SK-N-SH (cell line): ENCODE data around the gene LCN15. TPM values are rescaled to one million over a fixed set of nuclear protein-coding genes. Genes with fewer than 3 reads are reported as not detected.

Experiments used
- CTCF ChIA-PET: fragments of 300-600, 350-600 bp; formaldehyde crosslinking; extraction: SDS; loops from one replicate; lab custom pipeline; 2021; lab: Yijun Ruan, JAX
- POLR2A ChIA-PET: fragments of 350-600 bp; sonication (Branson Sonifier 250); formaldehyde crosslinking; extraction: SDS; loops from one replicate; lab custom pipeline; 2020; ENCODE audit warnings: antibody characterized with exemption, inconsistent platforms; lab: Yijun Ruan, JAX
- DNase-seq: peaks from one replicate; pipeline ENCODE4 v3.0.0; 2012
- H2AFZ ChIP-seq: fragments of 200-600 bp; sonication (generic); 2 replicates; pipeline ENCODE4 v1.8.1; 2016; ENCODE audit warnings: antibody characterized with exemption, mild to moderate bottlenecking, low read depth
- H3F3A ChIP-seq: fragments of 200-600 bp; sonication (generic); replicated peaks from 2 replicates; pipeline ENCODE3; 2016; ENCODE audit warnings: antibody characterized with exemption, mild to moderate bottlenecking; ENCODE audit not compliant: insufficient read depth
- H3K27ac ChIP-seq, 2 experiments: fragments of 200-500 bp in 1 of 2; fragments of 200-600 bp in 1 of 2; sonication (Bioruptor generic) in 1 of 2; sonication (generic), shearing (Covaris generic) in 1 of 2; 2 replicates each; pipeline versions ENCODE4 v1.5.1 to v1.6.1; 2014 to 2016; ENCODE audit warnings: low read depth in 2 of 2, inconsistent platforms in 1 of 2, low read length in 1 of 2, mild to moderate bottlenecking in 1 of 2, mixed read lengths in 1 of 2
- H3K27me3 ChIP-seq: fragments of 200-600 bp; sonication (generic), shearing (Covaris generic); 2 replicates; pipeline ENCODE4 v1.6.1; 2016; ENCODE audit warnings: mixed run types; ENCODE audit not compliant: insufficient read depth
- H3K36me3 ChIP-seq, 2 experiments: fragments of 200-500 bp in 1 of 2; fragments of 200-600 bp in 1 of 2; sonication (Bioruptor generic) in 1 of 2; sonication (generic) in 1 of 2; replicated peaks in 1 of 2; 2 replicates each; pipeline versions ENCODE3 to v1.5.1; 2014 to 2016; ENCODE audit warnings: low read length in 1 of 2, mild to moderate bottlenecking in 1 of 2; ENCODE audit not compliant: insufficient read depth in 2 of 2, control insufficient read depth in 1 of 2
- H3K4me1 ChIP-seq, 2 experiments: fragments of 200-500 bp in 1 of 2; fragments of 200-600 bp in 1 of 2; sonication (Bioruptor generic) in 1 of 2; sonication (generic), shearing (Covaris generic) in 1 of 2; 2 replicates each; pipeline versions ENCODE4 v1.5.1 to v1.6.1; 2014 to 2016; ENCODE audit warnings: low read depth in 1 of 2, low read length in 1 of 2, mixed run types in 1 of 2; ENCODE audit not compliant: insufficient read depth in 2 of 2, control insufficient read depth in 1 of 2
- H3K4me2 ChIP-seq: fragments of 200-600 bp; sonication (generic), shearing (Covaris generic); 2 replicates; pipeline ENCODE4 v1.6.1; 2017; ENCODE audit warnings: mixed run types
- H3K4me3 ChIP-seq, 2 experiments: fragments of 200-500 bp in 1 of 2; fragments of 200-600 bp in 1 of 2; sonication (Bioruptor generic) in 1 of 2; sonication (generic), shearing (Covaris generic) in 1 of 2; 2 replicates each; pipeline versions ENCODE4 v1.5.1 to v1.8.1; 2014 to 2016; ENCODE audit warnings: low read depth in 2 of 2, inconsistent platforms in 1 of 2, low read length in 1 of 2, mild to moderate bottlenecking in 1 of 2, mixed read lengths in 1 of 2, moderate library complexity in 1 of 2
- H3K79me2 ChIP-seq: fragments of 200-600 bp; sonication (generic); 2 replicates; pipeline ENCODE4 v1.8.1; 2017; ENCODE audit warnings: mild to moderate bottlenecking; ENCODE audit not compliant: insufficient read depth
- H3K9ac ChIP-seq: fragments of 200-600 bp; sonication (generic); 2 replicates; pipeline ENCODE4 v1.6.1; 2017; ENCODE audit warnings: mixed run types
- H3K9me2 ChIP-seq: fragments of 200-600 bp; sonication (generic); 2 replicates; pipeline ENCODE4 v1.6.1; 2017; ENCODE audit warnings: mixed run types
- H3K9me3 ChIP-seq: fragments of 200-600 bp; sonication (generic); 2 replicates; pipeline ENCODE4 v1.6.1; 2017; ENCODE audit warnings: mixed run types, mild to moderate bottlenecking, moderate library complexity
- H4K20me1 ChIP-seq: fragments of 200-600 bp; sonication (generic); 2 replicates; pipeline ENCODE4 v1.6.1; 2017; ENCODE audit warnings: mild to moderate bottlenecking, mixed run types; ENCODE audit not compliant: insufficient read depth
- CHD2 ChIP-seq: fragments of 150-350 bp; IDR thresholded peaks from 2 replicates; pipeline ENCODE4 v1.6.1; 2018; ENCODE audit warnings: low read length; ENCODE audit not compliant: partially characterized antibody
- CTCF ChIP-seq: fragments of 200-600 bp; sonication (generic); IDR thresholded peaks from 2 replicates; pipeline ENCODE4 v1.6.1; 2017; ENCODE audit warnings: antibody characterized with exemption, mild to moderate bottlenecking, moderate library complexity
- EP300 ChIP-seq, 2 experiments: IDR thresholded peaks; 2 replicates each; pipeline versions ENCODE4 v1.4.0 to v1.6.1; 2012; ENCODE audit warnings: borderline replicate concordance in 1 of 2, low read depth in 1 of 2, low read length in 1 of 2
- EZH2phosphoT487 ChIP-seq: fragments of 200-600 bp; sonication (generic); IDR thresholded peaks from 2 replicates; pipeline ENCODE4 v1.6.1; 2017; ENCODE audit warnings: low read depth, mixed run types, mild to moderate bottlenecking, antibody characterized with exemption, moderate library complexity, borderline replicate concordance
- GATA2 ChIP-seq: sonication (generic); formaldehyde crosslinking; IDR thresholded peaks from 2 replicates; pipeline ENCODE4 v1.5.0; 2020; ENCODE audit warnings: mild to moderate bottlenecking, missing genetic modification reagents
- JUND ChIP-seq: IDR thresholded peaks from 2 replicates; pipeline ENCODE4 v1.4.0; 2012
- MXI1 ChIP-seq: IDR thresholded peaks from 2 replicates; pipeline ENCODE4 v1.6.1; 2012; ENCODE audit warnings: mild to moderate bottlenecking, low read depth, low read length, improper control_type of control experiment
- POLR2AphosphoS5 ChIP-seq: IDR thresholded peaks from 2 replicates; pipeline ENCODE4 v1.6.1; 2012; ENCODE audit warnings: low read depth, low read length
- RAD21 ChIP-seq: IDR thresholded peaks from 2 replicates; pipeline ENCODE4 v1.6.1; 2012; ENCODE audit warnings: mild to moderate bottlenecking, low read length
- RCOR1 ChIP-seq: fragments of 150-350 bp; IDR thresholded peaks from 2 replicates; pipeline ENCODE4 v1.6.1; 2017; ENCODE audit warnings: antibody characterized with exemption, low read length
- RFX5 ChIP-seq: IDR thresholded peaks from 2 replicates; pipeline ENCODE4 v1.6.1; 2012; ENCODE audit warnings: mild to moderate bottlenecking, improper control_type of control experiment, low read length
- RXRA ChIP-seq: IDR thresholded peaks from 2 replicates; pipeline ENCODE4 v1.4.0; 2012; ENCODE audit warnings: low read depth, mild to moderate bottlenecking, borderline replicate concordance
- SMC3 ChIP-seq: IDR thresholded peaks from 2 replicates; pipeline ENCODE4 v1.6.1; 2012; ENCODE audit warnings: low read depth, low read length, improper control_type of control experiment
- TAF1 ChIP-seq: IDR thresholded peaks from 2 replicates; pipeline ENCODE4 v1.6.1; 2012; ENCODE audit warnings: low read depth, mild to moderate bottlenecking, low read length, moderate library complexity, borderline replicate concordance
- TCF12 ChIP-seq: IDR thresholded peaks from 2 replicates; pipeline ENCODE4 v1.4.0; 2012
- USF1 ChIP-seq: IDR thresholded peaks from 2 replicates; pipeline ENCODE4 v1.4.0; 2012; ENCODE audit warnings: low read depth, borderline replicate concordance
- WGBS: methylation state at CpG from one replicate; pipeline ENCODE4 v1.1.6; 2017; ENCODE audit warnings: low lambda C conversion rate; 5-methylcytosine and 5-hydroxymethylcytosine counted together
- polyA plus RNA-seq, 3 experiments: library from polyadenylated mRNA; depleted of rRNA; stranded (reverse); fragments of >200 nt; gene quantifications; 2 replicates each; pipeline ENCODE4 v1.2.3, GENCODE V29; 2012

The LCN15 gene
- polyA plus RNA-seq, 1 of the 3 experiments (the other 2 are of a cell fraction) = 0.08 TPM

GRCh38 chr9:136732444-136733178, 31.7 kb downstream of the LCN15 start:
- DNase-seq = no peak
- no peak overlapping the region for H3K9ac ChIP-seq
- no peaks in the 10 kb centered on the region for H3K36me3 ChIP-seq
- H3K79me2 ChIP-seq = peaks cover 27% of the 10 kb centered on the region
- TF ChIP-seq MXI1 (no peak), RCOR1 (no peak), GATA2 (no peak), USF1 (no peak), EP300 (IDR thresholded peaks at IDR 0.05; ENCODE audit: borderline replicate concordance in 1 of 2, low read depth in 1 of 2, low read length in 1 of 2) (no peak), POLR2AphosphoS5 (no peak), EZH2phosphoT487 (no peak), CHD2 (no peak), RAD21 (no peak), SMC3 (no peak), RXRA (no peak), JUND (no peak), TCF12 (no peak), CTCF (no peak), RFX5 (no peak), TAF1 (no peak)
- no peak overlapping the region for H3K4me2 ChIP-seq
- ChIA-PET POLR2A (no interaction called here), CTCF (interaction anchor here (1.8 kb wide), 1 partner anchor 10 kb away, joined by 5 read pairs; the partner anchor contains the start of gene LCN10)
- H3F3A ChIP-seq = no peaks in the 10 kb centered on the region
- H3K27me3 ChIP-seq = no peaks in the 10 kb centered on the region
- H2AFZ ChIP-seq = no peak overlapping the region
- no peaks in the 10 kb centered on the region for H3K9me2 ChIP-seq
- 80% methylated on average over 16 of the region's 16 CpGs for WGBS
- H3K9me3 ChIP-seq = no peaks in the 10 kb centered on the region
- peaks cover 1% of the 10 kb centered on the region; the same call in 1 of the 2 replicates for H4K20me1 ChIP-seq
- no peak overlapping the region for H3K4me3 ChIP-seq
- H3K27ac ChIP-seq = no peak overlapping the region
- H3K4me1 ChIP-seq = peaks cover 4 to 11% of the 10 kb centered on the region in 2 experiments; a peak in 2 of 4 replicates
